HG03135 (cell line): ENCODE measurements around the gene RASGRP4.
"Not testable (repeated sequence)": the region's sequence is repeated elsewhere in the genome, so short reads cannot be mapped to it uniquely, and the experiment has no call there.

Source experiments
- ATAC-seq: cut with Tn5 transposase; IDR thresholded peaks from one replicate; pipeline ENCODE4 v1.9.1; 2021; ENCODE audit warnings: mild to moderate bottlenecking, moderate library complexity; ENCODE audit not compliant: unreplicated experiment

The RASGRP4 gene

DNA sequence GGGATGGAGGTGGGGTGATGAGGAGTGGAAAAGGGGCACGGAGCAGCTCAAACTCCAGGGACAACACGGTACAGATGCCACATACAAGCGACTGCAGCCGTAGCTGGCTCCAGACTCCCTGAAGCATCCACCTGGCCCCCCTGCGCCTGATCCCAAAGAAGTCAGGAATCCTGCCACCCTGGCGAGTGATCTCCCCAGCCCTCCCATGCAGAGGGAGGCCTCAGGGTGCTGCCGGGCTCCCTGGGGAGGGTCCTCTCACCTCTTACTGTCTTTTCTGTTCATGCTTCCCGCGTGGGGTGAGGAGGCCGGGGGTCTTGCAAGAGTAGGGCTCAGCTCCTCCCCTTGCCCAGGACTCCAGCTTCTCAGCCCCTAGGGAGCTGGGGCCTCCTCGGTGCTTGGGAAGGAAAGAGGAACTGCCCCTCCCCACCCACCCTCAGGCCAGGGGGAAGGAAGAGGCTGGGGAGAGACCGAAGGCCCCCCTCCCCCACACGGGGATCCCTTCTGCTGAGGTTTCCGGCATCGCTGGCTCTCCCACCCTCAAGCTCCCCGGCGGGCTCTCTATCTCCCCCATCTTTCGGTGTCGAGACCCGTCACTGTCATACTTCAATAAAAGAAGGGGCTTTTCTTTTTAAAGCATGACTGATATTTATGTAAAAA lies at the start of gene RASGRP4:
RASGRP4 (minus strand) TSS at position 410 of the 657 bp plus-strand sequence; CDS start at position 282, 128 bp downstream.
- ATAC-seq: no peak

GRCh38 chr19:38475176-38475575 lies 49.2 kb upstream of the RASGRP4 start:
- no peak for ATAC-seq

GRCh38 chr19:38473201-38473600 lies 47.2 kb upstream of the RASGRP4 start:
- ATAC-seq: no peak

GRCh38 chr19:38472725-38473124 lies 46.7 kb upstream of the RASGRP4 start:
- not testable (repeated sequence) for ATAC-seq

DNA sequence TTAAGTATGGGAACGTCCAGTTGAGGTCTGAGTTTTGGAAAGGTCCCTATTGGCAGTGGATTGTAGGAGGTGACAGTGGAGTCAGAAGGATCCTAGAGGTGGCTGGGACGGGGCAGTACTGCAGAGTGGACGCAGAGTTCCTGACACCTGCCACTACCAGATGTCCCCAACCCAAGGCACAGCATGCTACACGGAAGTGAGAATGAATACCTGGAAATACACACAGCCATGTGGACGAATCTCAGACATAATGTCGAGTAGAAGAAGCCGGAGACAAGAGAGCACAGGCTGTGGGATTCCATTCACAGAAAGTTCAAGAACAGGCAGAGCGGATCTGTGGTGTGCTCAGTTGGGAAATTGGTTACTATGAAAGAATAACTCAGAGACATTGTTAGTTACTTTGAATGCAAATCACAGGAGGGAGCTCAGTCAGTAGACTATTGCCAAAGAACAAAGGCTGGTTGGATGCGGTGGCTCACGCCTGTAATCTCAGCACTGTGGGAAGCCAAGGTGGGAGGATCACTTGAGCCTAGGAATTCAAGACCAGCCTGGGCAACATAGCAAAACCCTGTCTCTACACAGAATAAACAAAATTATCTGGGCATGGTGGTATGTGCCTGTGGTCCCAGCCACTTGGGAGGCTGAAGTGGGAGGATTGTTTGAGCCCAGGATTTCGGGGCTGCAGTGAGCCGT lies 44.9 kb upstream of the RASGRP4 start:
- no peak for ATAC-seq

DNA sequence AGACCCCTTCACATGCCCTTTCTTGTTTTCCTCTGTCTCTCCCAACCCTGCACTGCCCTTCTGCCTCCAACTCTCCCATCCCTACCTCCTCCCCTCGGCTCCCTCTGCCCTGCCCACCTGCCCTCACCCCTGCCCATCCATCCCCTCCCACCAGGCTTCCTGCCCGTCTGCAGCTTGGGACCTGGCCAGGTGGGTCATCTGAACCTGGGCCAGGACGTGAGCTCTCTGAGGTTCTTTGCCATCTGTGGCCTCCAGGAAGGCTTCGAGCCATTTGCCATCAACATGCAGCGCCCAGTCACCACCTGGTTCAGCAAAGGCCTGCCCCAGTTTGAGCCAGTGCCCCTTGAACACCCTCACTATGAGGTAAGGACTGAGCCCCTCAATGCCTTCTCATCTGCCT lies 43.1 kb upstream of the RASGRP4 start:
- ATAC-seq: no peak

- ATAC-seq: no peak
Measured at GRCh38 chr19:38467541-38468525, 41.8 kb upstream of the RASGRP4 start.

DNA sequence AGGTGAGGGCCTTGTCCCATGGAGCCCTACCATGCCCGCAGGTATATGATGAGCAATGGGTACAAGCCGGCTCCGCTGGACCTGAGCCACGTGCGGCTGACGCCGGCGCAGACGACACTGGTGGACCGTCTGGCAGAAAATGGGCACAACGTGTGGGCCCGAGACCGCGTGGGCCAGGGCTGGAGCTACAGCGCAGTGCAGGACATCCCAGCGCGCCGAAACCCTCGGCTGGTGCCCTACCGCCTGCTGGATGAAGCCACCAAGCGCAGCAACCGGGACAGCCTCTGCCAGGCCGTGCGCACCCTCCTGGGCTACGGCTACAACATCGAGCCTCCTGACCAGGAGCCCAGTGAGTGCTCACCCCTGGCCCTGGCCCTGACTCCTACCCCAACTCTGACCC lies 40.0 kb upstream of the RASGRP4 start:
- no peak for ATAC-seq

- no peak for ATAC-seq
Measured at GRCh38 chr19:38464421-38465082, 38.5 kb upstream of the RASGRP4 start.

- no peak for ATAC-seq
Measured at GRCh38 chr19:38463365-38463764, 37.3 kb upstream of the RASGRP4 start.

DNA sequence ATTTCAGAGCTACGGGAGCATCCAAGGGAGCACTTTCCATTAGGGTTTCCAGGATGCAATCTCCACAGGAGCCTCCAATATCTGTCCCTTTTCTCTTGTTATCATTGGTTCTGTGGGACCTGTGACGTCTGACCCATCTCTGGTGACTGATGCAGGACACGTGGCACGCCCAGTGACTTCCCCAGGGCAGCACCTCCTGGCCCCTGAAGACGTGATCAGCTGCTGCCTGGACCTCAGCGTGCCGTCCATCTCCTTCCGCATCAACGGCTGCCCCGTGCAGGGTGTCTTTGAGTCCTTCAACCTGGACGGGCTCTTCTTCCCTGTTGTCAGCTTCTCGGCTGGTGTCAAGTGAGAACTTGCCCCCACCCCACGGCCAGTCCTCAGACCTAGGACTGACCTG lies 33.0 kb upstream of the RASGRP4 start:
- no peak for ATAC-seq

- ATAC-seq: no peak
Measured at GRCh38 chr19:38457690-38458405, 31.8 kb upstream of the RASGRP4 start.

DNA sequence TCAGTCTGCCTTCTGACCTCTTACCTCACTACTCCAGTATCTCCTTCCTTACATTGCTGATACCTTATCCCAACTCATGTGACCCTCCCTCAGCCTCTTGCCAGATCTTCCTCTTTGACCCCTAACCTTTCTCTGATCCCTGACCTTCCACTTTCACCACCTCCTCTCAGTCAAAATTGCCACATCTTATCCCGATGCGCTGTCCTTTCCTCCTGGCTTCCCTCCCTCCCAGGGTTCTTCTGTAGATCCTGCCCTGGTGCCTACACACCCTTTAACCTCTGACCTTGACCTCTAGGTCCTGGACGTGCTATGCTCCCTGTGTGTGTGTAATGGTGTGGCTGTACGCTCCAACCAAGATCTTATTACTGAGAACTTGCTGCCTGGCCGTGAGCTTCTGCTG lies 31.2 kb upstream of the RASGRP4 start:
- ATAC-seq: no peak

DNA sequence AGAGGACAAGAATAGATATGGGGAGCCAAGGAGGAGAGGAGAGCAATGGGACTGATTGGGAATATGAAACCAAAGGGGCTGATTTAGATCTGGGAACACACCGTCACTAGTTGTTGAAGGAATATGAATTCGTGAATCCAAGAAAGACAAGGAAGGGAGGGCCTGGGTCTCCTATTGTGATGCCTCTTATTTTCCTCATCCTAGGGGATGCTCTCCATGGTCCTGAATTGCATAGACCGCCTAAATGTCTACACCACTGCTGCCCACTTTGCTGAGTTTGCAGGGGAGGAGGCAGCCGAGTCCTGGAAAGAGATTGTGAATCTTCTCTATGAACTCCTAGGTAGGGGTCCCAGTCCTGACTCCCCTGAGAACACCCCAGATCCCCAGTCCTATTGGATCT lies 29.0 kb upstream of the RASGRP4 start:
- ATAC-seq: no peak

GRCh38 chr19:38453596-38453995 lies 27.6 kb upstream of the RASGRP4 start:
- ATAC-seq: no peak

- ATAC-seq: no peak
Measured at GRCh38 chr19:38452430-38453366, 26.7 kb upstream of the RASGRP4 start.

- no peak for ATAC-seq
Measured at GRCh38 chr19:38451629-38452028, 25.6 kb upstream of the RASGRP4 start.

- ATAC-seq: no peak
Measured at GRCh38 chr19:38451036-38451435, 25.0 kb upstream of the RASGRP4 start.

GRCh38 chr19:38449518-38449917 lies 23.5 kb upstream of the RASGRP4 start:
- no peak for ATAC-seq
